ENCODE results near the gene BAHCC1. TPM values are rescaled to one million over a fixed set of nuclear protein-coding genes. Genes with fewer than 3 reads are reported as not detected.

The BAHCC1 gene
- total RNA-seq, 1 experiment from 2014 or later: 29.8 TPM

DNA sequence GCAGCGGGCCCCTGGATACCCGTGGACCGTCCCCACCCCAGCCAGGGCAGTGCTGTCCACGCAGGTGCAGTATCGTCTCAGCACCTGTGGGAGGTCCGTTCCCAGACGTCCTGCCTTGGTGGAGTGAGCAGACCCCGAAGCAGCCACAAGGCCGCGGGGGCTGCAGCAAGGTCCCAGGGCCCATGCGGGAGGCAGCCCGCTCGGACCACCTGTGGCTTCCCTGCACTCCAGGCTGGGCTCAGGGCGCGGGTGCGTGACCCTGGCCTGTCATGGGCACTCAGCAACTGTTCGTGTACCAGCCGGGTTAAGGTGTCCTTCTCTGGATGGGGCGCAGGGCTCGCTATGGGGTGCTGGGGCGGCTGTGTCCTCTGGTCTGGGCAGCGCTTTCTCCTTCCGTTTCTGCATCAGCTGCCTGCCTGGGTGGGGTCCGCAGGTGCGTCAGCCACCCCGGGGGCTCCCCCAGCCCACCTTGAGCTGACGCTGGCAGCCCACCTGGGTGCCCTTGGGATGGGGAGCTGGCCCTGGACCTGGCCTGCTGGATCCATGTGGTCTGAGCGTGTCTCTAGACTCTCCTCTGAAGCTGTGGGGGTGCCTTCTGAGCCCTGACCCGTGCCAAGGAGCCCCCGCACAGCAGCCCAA lies 18.4 kb downstream of the BAHCC1 start:
- ChIA-PET POLR2A (no interaction called here), CTCF (interaction anchor here (1.0 to 2.3 kb wide), 2 partner anchors 19 to 27 kb away, joined by 3 to 13 read pairs; partner anchors contain the start of gene BAHCC1)
- DNase-seq (ENCODE audit: low spot score): no peak
- Mint-ChIP-seq H3K9me3 (no peaks in the 10 kb centered on the region), H3K4me1 (peaks cover 5% of the 10 kb centered on the region; the same call in 1 of the 2 replicates), H3K36me3 (no peaks in the 10 kb centered on the region), H3K27me3 (ENCODE audit: low read depth) (peaks cover 4% of the 10 kb centered on the region), H3K27ac (no peak overlapping the region), H3K4me3 (no peak overlapping the region)
- TF ChIP-seq GTF2I (CRISPR knock-in tag; conservative IDR thresholded peaks at IDR 0.05) (no peak), SP1 (CRISPR knock-in tag; conservative IDR thresholded peaks at IDR 0.05) (no peak), MYBL2 (CRISPR knock-in tag; IDR thresholded peaks at IDR 0.05) (no peak), SMAD3 (CRISPR knock-in tag; IDR thresholded peaks at IDR 0.05; ENCODE audit: borderline replicate concordance) (no peak), TCF7 (CRISPR knock-in tag; IDR thresholded peaks at IDR 0.05; ENCODE audit: low read depth) (no peak)
- no peak for ATAC-seq

DNA sequence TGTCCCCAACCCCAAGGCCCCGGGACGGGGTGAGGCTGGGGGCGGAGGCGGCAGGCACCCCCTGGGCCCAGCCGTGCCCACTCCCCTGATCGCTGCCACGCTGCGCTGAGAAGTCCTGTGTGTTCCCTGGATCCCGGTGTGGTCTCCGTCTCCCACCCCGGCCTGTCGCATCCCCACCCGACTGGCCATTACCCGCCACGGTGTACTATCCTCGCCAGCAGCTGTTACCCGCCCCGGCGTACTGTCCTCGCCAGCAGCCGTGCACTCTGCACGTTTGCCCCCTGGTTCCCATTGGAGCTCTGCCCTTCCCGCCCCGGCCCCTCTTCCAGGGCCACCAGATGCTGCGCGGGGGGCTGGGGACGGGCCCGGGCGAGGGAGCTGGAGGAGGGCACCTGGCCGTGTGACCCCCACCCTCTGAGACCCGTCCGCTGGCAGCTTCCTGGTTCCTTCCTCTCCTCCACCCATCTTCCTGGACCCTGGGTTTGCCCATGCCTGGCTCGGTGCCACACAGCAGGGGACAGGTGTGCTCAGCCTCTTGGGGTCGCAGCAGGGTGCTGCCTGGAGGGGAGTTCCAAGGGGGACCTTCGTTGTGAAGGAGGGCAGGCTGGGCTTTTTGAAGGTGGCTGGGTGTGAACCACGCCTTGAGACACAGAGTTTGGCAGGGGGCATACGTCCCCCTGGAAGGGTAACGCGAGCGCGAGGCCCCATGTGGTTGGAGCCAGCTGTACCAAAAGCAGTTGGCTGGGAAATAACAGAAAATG lies 19.7 kb downstream of the BAHCC1 start:
- H3K27ac Mint-ChIP-seq: no peak overlapping the region
- ATAC-seq (no peak), DNase-seq (ENCODE audit: low spot score) (no peak)
- TF ChIP-seq, protein P1, sequence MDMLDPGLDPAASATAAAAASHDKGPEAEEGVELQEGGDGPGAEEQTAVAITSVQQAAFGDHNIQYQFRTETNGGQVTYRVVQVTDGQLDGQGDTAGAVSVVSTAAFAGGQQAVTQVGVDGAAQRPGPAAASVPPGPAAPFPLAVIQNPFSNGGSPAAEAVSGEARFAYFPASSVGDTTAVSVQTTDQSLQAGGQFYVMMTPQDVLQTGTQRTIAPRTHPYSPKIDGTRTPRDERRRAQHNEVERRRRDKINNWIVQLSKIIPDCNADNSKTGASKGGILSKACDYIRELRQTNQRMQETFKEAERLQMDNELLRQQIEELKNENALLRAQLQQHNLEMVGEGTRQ (CRISPR knock-in tag; IDR thresholded peaks at IDR 0.05): no peak
- TF ChIP-seq ZNF219 (CRISPR knock-in tag; IDR thresholded peaks at IDR 0.05; ENCODE audit: borderline replicate concordance): no peak
- no peak for TF ChIP-seq ELF4 (CRISPR knock-in tag; IDR thresholded peaks at IDR 0.05; ENCODE audit: low read depth)
- TF ChIP-seq TP53 (CRISPR knock-in tag; IDR thresholded peaks at IDR 0.05): no peak
- ChIA-PET CTCF (interaction anchor here (1.0 to 2.3 kb wide), 2 partner anchors 20 to 25 kb away, joined by 3 to 13 read pairs; partner anchors contain the start of gene BAHCC1), POLR2A (interaction anchor here (0.6 kb wide), 1 partner anchor 106 kb away, joined by 3 read pairs; no protein-coding TSS in a partner anchor)
- H3K36me3 Mint-ChIP-seq: no peaks in the 10 kb centered on the region
- no peaks in the 10 kb centered on the region for H3K4me1 Mint-ChIP-seq
- H3K9me3 Mint-ChIP-seq: no peaks in the 10 kb centered on the region
- H3K27me3 Mint-ChIP-seq (ENCODE audit: low read depth): no peaks in the 10 kb centered on the region
- no peak overlapping the region for H3K4me3 Mint-ChIP-seq

DNA sequence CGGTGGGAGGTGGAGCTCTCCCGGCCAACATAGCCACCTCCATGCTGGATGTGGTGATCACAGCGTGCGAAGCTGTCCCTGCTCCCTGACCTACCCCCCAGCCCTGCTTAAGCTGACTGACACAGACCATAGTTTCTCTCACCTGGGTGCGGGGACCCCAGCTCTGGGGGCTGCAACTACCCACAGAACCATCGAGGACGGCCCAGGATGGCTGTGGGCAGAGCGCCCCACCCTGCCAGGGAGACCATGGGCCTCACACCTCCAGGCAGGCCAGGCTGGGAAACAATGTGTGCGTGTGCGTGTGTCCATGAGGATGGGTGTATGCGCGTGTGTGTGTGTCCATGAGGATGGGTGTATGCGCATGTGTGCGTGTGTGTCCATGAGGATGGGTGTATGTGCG lies 20.4 kb downstream of the BAHCC1 start:
- Mint-ChIP-seq H3K4me3 (no peak overlapping the region), H3K36me3 (no peaks in the 10 kb centered on the region), H3K9me3 (no peaks in the 10 kb centered on the region), H3K27me3 (ENCODE audit: low read depth) (no peaks in the 10 kb centered on the region), H3K4me1 (no peaks in the 10 kb centered on the region), H3K27ac (0 out of 2 replicates have a peak overlapping the region, but pooled peaks have one; percentile 28)
- ChIA-PET CTCF (interaction anchor here (0.7 to 2.3 kb wide), 2 partner anchors 24 to 69 kb away, joined by 3 to 13 read pairs; no protein-coding TSS in a partner anchor), POLR2A (no interaction called here)
- TF ChIP-seq JUN (CRISPR knock-in tag; IDR thresholded peaks at IDR 0.05): no peak
- TF ChIP-seq, protein P1 (CRISPR knock-in tag; IDR thresholded peaks at IDR 0.05): no peak
- TF ChIP-seq, protein P2, sequence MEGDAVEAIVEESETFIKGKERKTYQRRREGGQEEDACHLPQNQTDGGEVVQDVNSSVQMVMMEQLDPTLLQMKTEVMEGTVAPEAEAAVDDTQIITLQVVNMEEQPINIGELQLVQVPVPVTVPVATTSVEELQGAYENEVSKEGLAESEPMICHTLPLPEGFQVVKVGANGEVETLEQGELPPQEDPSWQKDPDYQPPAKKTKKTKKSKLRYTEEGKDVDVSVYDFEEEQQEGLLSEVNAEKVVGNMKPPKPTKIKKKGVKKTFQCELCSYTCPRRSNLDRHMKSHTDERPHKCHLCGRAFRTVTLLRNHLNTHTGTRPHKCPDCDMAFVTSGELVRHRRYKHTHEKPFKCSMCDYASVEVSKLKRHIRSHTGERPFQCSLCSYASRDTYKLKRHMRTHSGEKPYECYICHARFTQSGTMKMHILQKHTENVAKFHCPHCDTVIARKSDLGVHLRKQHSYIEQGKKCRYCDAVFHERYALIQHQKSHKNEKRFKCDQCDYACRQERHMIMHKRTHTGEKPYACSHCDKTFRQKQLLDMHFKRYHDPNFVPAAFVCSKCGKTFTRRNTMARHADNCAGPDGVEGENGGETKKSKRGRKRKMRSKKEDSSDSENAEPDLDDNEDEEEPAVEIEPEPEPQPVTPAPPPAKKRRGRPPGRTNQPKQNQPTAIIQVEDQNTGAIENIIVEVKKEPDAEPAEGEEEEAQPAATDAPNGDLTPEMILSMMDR (IDR thresholded peaks at IDR 0.05): no peak
- no peak for TF ChIP-seq ZNF121 (CRISPR knock-in tag; IDR thresholded peaks at IDR 0.05)
- no peak for TF ChIP-seq FOXK1 (CRISPR knock-in tag; IDR thresholded peaks at IDR 0.05)
- TF ChIP-seq, protein P3, sequence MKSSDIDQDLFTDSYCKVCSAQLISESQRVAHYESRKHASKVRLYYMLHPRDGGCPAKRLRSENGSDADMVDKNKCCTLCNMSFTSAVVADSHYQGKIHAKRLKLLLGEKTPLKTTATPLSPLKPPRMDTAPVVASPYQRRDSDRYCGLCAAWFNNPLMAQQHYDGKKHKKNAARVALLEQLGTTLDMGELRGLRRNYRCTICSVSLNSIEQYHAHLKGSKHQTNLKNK (CRISPR knock-in tag; IDR thresholded peaks at IDR 0.05): no peak
- no peak for TF ChIP-seq GRHL2 (CRISPR knock-in tag; IDR thresholded peaks at IDR 0.05; ENCODE audit: insufficient replicate concordance, severe bottlenecking)
- TF ChIP-seq, protein P4, sequence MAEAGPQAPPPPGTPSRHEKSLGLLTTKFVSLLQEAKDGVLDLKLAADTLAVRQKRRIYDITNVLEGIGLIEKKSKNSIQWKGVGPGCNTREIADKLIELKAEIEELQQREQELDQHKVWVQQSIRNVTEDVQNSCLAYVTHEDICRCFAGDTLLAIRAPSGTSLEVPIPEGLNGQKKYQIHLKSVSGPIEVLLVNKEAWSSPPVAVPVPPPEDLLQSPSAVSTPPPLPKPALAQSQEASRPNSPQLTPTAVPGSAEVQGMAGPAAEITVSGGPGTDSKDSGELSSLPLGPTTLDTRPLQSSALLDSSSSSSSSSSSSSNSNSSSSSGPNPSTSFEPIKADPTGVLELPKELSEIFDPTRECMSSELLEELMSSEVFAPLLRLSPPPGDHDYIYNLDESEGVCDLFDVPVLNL (CRISPR knock-in tag; IDR thresholded peaks at IDR 0.05; ENCODE audit: borderline replicate concordance, low read depth): no peak
- ATAC-seq (no peak), DNase-seq (ENCODE audit: low spot score) (no peak)
